Measurements from ENCODE around the gene TMEM200C. TPM values are rescaled to one million over a fixed set of nuclear protein-coding genes. Genes with fewer than 3 reads are reported as not detected.

Gene TMEM200C
- total RNA-seq, 1 donor from 2014 or later, result 0.85 TPM

DNA sequence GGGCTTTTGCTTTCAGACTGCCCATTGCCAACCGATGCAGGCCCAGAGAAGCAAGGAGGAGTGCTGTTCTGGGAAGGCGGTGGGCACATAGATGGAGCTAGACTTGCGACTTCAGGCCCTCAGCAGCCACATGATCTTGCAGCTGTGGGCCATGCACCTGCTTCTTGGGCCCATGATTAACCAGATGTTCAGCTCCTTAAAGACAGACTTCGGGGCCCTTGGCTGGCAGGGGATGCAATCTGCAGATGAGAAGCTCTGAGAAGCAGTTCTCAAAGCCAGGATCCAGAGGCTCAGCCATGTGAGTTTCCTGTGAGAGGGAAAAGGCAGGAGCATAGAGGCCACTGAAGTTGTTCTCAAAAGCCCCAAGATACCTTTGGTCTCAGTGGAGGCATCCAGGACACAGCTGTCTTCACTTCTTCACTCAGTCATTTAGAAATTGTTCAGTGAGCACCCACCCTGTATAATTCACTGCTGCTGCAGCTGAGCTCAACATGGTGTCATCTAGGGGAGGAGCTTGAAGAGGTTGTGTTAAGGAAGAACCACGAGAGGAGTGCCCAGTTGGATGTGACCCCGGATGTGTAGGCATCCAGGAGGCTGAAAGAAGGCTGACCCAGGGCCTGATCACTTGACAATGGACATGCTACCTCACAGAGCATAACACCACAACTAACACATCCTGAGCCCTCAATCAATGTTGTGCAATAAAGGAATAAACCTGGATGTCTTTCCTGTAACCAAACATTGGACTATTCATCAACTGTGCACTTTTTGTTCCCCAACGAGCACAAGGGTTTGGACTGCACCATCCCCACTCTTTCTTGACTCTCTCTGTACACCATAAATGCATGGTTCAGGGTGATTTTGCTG lies 44.7 kb upstream of the TMEM200C start:
- H3K36me3 Mint-ChIP-seq (ENCODE audit: low read depth, unreplicated experiment), result no peaks in the 10 kb centered on the region
- H3K4me3 Mint-ChIP-seq (ENCODE audit: unreplicated experiment), result no peak overlapping the region

GRCh38 chr18:5937795-5938194 lies 42.5 kb upstream of the TMEM200C start:
- Mint-ChIP-seq H3K27ac (ENCODE audit: unreplicated experiment) (no peak overlapping the region), H3K27me3 (ENCODE audit: unreplicated experiment) (peaks cover 4% of the 10 kb centered on the region), H3K4me1 (ENCODE audit: unreplicated experiment) (peaks cover 4% of the 10 kb centered on the region), H3K36me3 (ENCODE audit: low read depth, unreplicated experiment) (no peaks in the 10 kb centered on the region), H3K4me3 (ENCODE audit: unreplicated experiment) (no peak overlapping the region), H3K9me3 (ENCODE audit: unreplicated experiment) (no peaks in the 10 kb centered on the region)
- no peak for DNase-seq (ENCODE audit: low spot score)
- TF ChIP-seq, protein P1, sequence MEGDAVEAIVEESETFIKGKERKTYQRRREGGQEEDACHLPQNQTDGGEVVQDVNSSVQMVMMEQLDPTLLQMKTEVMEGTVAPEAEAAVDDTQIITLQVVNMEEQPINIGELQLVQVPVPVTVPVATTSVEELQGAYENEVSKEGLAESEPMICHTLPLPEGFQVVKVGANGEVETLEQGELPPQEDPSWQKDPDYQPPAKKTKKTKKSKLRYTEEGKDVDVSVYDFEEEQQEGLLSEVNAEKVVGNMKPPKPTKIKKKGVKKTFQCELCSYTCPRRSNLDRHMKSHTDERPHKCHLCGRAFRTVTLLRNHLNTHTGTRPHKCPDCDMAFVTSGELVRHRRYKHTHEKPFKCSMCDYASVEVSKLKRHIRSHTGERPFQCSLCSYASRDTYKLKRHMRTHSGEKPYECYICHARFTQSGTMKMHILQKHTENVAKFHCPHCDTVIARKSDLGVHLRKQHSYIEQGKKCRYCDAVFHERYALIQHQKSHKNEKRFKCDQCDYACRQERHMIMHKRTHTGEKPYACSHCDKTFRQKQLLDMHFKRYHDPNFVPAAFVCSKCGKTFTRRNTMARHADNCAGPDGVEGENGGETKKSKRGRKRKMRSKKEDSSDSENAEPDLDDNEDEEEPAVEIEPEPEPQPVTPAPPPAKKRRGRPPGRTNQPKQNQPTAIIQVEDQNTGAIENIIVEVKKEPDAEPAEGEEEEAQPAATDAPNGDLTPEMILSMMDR (IDR thresholded peaks at IDR 0.05; ENCODE audit: unreplicated experiment), result no peak

More for the DNA sequence above, 44.7 kb upstream of the TMEM200C start:
- TF ChIP-seq, protein P1 (IDR thresholded peaks at IDR 0.05; ENCODE audit: unreplicated experiment), result no peak
- Mint-ChIP-seq H3K9me3 (ENCODE audit: unreplicated experiment) (no peaks in the 10 kb centered on the region), H3K27ac (ENCODE audit: unreplicated experiment) (no peak overlapping the region), H3K27me3 (ENCODE audit: unreplicated experiment) (peaks cover 2% of the 10 kb centered on the region), H3K4me1 (ENCODE audit: unreplicated experiment) (peaks cover 4% of the 10 kb centered on the region)
- no peak for DNase-seq (ENCODE audit: low spot score)

- no peaks in the 10 kb centered on the region for H3K9me3 Mint-ChIP-seq (ENCODE audit: unreplicated experiment)
- H3K4me3 Mint-ChIP-seq (ENCODE audit: unreplicated experiment), result no peak overlapping the region
- DNase-seq (ENCODE audit: low spot score), result no peak
- peaks cover 4% of the 10 kb centered on the region for H3K27me3 Mint-ChIP-seq (ENCODE audit: unreplicated experiment)
- peaks cover 4% of the 10 kb centered on the region for H3K4me1 Mint-ChIP-seq (ENCODE audit: unreplicated experiment)
- no peak overlapping the region for H3K27ac Mint-ChIP-seq (ENCODE audit: unreplicated experiment)
- TF ChIP-seq, protein P1 (IDR thresholded peaks at IDR 0.05; ENCODE audit: unreplicated experiment), result no peak
- H3K36me3 Mint-ChIP-seq (ENCODE audit: low read depth, unreplicated experiment), result no peaks in the 10 kb centered on the region
These were observed 41.8 kb upstream of the TMEM200C start for GRCh38 chr18:5937121-5937520.

DNA sequence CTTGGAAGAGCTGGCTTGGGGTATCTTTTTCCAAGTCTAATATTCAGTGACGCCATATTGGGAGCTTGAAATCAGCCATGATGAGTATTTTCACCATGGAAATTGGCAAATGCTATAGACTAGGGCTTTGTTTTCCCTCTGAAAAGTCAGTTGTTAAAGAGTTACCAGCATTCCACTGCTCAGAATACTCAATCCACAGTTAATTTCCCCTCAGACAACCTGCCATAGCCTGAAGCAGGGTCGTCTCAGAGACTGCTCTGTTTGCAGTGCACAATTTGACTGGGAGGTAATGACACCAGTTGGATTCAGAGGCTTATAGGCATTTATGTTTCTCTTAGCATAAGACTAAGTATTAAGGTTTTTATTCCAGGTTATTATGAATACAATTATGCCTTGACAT lies 35.5 kb upstream of the TMEM200C start:
- Mint-ChIP-seq H3K27ac (ENCODE audit: unreplicated experiment) (no peak overlapping the region), H3K27me3 (ENCODE audit: unreplicated experiment) (peaks cover 1% of the 10 kb centered on the region), H3K9me3 (ENCODE audit: unreplicated experiment) (no peaks in the 10 kb centered on the region), H3K4me3 (ENCODE audit: unreplicated experiment) (no peak overlapping the region), H3K4me1 (ENCODE audit: unreplicated experiment) (no peaks in the 10 kb centered on the region), H3K36me3 (ENCODE audit: low read depth, unreplicated experiment) (no peaks in the 10 kb centered on the region)
- TF ChIP-seq, protein P1 (IDR thresholded peaks at IDR 0.05; ENCODE audit: unreplicated experiment), result no peak
- DNase-seq (ENCODE audit: low spot score), result no peak

GRCh38 chr18:5918205-5918858 lies 23.0 kb upstream of the TMEM200C start:
- peaks cover 2% of the 10 kb centered on the region for H3K4me1 Mint-ChIP-seq (ENCODE audit: unreplicated experiment)

More at GRCh38 chr18:5918205-5918858, 23.0 kb upstream of the TMEM200C start:
- Mint-ChIP-seq H3K4me3 (ENCODE audit: unreplicated experiment) (no peak overlapping the region), H3K27ac (ENCODE audit: unreplicated experiment) (no peak overlapping the region), H3K9me3 (ENCODE audit: unreplicated experiment) (no peaks in the 10 kb centered on the region), H3K27me3 (ENCODE audit: unreplicated experiment) (peaks cover 5% of the 10 kb centered on the region), H3K36me3 (ENCODE audit: low read depth, unreplicated experiment) (no peaks in the 10 kb centered on the region)
- no peak for DNase-seq (ENCODE audit: low spot score)
- TF ChIP-seq, protein P1 (IDR thresholded peaks at IDR 0.05; ENCODE audit: unreplicated experiment), result no peak

All from endothelial cell (in vitro differentiated cells).